Nucleus accumbens (tissue), 56 donors: ENCODE measurements around the gene MKI67.
A peak's percentile ranks its signal among the peaks of the same experiment; 100 is the strongest.
"Not testable (repeated sequence)": the region's sequence is repeated elsewhere in the genome, so short reads cannot be mapped to it uniquely, and the experiment has no call there.

Experiments
- DNase-seq, 56 donors: peaks; one replicate each; lab custom pipeline; 2025; lab: John Stamatoyannopoulos, UW

MKI67 gene, protein sequence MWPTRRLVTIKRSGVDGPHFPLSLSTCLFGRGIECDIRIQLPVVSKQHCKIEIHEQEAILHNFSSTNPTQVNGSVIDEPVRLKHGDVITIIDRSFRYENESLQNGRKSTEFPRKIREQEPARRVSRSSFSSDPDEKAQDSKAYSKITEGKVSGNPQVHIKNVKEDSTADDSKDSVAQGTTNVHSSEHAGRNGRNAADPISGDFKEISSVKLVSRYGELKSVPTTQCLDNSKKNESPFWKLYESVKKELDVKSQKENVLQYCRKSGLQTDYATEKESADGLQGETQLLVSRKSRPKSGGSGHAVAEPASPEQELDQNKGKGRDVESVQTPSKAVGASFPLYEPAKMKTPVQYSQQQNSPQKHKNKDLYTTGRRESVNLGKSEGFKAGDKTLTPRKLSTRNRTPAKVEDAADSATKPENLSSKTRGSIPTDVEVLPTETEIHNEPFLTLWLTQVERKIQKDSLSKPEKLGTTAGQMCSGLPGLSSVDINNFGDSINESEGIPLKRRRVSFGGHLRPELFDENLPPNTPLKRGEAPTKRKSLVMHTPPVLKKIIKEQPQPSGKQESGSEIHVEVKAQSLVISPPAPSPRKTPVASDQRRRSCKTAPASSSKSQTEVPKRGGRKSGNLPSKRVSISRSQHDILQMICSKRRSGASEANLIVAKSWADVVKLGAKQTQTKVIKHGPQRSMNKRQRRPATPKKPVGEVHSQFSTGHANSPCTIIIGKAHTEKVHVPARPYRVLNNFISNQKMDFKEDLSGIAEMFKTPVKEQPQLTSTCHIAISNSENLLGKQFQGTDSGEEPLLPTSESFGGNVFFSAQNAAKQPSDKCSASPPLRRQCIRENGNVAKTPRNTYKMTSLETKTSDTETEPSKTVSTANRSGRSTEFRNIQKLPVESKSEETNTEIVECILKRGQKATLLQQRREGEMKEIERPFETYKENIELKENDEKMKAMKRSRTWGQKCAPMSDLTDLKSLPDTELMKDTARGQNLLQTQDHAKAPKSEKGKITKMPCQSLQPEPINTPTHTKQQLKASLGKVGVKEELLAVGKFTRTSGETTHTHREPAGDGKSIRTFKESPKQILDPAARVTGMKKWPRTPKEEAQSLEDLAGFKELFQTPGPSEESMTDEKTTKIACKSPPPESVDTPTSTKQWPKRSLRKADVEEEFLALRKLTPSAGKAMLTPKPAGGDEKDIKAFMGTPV (N-terminal part only)

DNA sequence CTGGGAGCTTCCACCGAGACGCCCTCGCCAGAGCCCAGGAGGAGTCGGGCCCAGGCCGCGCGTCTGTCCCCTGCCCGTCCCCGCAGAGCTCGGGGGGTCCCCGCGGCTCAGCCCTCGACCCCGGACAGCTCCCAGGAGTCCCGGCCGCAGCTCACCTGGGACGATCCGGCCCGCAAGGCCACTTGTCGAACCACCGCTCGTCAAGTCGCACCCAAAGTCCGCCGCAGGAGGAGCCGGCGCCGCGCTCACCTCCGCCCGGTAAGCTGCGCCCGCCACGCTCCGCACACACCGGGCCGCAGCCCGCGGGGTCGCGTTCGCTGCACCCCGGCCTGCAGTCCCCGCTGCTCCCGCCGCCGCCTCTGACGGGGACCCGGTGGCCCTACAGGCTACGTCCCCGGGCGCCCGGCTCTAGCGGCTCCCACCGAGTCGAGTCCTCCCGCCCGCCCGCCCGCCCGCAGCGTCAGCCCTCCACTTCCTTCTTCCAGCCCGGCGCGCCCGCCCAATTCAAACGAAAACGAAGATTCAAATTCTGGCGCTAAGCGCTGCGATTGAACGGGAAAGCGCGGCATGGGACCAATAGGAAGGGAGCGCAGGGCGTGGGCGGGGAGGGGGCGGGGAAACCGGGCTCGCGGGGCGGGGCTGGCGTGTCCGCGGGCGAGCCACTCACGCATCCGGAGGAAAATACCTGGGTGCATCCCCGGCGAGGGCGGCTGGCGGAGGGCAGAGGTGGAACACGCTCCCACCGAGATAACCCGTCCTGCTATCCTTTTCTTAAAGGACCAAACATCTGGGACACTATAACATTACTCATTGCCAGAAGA lies at the start of gene MKI67:
TSS of gene MKI67 (minus strand) at position 480 of the 821 bp plus-strand sequence. CDS start 756 bp downstream, outside the sequence.
- DNase-seq: peak in 48 of 56 donors; percentile 7 to 80 (median 43)

DNA sequence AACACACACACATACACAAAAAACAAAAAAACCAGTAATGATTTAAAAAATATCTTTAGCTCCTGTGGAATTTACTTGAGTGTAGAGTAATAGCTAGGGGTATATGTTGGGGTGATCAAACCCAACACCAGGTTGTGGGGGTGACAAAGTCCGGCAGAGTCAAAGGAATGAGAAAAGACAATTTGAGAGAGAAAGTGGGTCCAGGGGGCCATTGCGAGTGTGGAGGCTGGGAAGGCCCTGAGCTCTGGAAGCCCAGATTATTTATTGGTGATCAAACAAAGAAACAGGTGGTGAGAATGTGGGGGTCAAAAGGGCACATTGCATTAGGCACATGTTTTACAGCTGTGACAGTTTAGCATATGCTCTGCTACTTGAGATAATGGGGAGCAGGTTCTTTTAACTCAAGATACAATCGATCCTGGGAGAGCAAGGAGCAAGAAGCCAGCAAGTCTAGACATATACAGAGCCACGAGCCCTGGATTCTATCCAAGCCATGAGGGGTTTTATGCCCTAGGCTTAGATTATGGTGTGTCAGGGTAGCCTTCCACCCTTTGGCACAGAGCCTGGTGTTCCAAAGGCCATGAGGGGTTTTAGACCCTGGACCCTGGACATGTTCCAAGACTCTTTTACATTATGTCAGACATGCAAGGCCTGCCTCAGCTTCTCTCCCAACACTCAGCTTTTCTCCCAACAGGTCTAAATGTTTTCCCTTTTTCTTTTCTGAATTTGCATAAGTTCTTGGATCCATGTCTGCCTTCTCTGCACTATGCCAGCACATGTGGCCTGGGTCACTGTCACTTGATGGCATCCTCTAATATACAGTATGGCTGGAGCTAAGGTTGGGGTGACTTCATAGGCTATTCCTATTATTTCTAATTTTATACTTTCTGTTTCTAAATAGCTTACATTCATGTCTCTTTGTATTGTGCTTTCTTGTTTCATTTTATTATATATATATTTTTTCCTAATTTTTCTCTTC lies 48.6 kb upstream of the MKI67 start:
- DNase-seq: no peak

DNA sequence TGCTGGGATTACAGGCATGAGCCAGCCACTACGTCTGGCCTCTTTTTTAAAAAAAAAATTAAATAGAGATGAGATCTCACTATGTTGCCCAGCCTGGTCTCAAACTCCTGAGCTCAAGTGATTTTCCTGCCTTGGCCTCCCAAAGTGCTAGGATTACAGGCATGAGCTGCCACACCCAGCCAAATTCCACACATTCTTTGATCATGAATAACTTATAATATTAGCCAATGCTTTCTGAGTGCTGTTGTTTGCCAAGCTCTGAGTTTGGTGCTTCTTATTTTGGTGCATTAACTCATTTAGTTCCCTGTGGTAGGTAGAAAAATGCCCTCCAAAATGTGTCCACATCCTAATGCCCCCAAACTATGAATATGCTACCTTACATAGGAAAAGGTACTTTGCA lies 47.2 kb upstream of the MKI67 start:
- no peak for DNase-seq

DNA sequence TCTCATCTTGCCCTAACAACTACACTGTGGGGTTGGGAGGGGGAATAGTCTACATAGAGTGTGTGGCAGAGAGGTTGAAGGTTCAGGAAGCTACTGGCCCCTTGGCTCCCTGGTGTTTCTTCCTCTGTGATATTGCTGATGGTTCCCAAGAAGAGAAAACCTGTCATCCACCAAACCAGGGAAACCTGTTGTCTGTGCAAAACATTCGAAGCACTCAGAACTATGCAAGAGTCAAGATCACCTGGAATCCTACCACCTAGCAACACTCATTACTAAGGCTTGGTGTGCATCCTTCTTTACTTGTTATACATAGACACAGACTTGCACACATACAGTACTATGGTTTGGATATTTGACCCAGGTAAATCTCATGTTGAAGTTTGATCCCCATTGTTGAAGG lies 46.5 kb upstream of the MKI67 start:
- DNase-seq: no peak

DNA sequence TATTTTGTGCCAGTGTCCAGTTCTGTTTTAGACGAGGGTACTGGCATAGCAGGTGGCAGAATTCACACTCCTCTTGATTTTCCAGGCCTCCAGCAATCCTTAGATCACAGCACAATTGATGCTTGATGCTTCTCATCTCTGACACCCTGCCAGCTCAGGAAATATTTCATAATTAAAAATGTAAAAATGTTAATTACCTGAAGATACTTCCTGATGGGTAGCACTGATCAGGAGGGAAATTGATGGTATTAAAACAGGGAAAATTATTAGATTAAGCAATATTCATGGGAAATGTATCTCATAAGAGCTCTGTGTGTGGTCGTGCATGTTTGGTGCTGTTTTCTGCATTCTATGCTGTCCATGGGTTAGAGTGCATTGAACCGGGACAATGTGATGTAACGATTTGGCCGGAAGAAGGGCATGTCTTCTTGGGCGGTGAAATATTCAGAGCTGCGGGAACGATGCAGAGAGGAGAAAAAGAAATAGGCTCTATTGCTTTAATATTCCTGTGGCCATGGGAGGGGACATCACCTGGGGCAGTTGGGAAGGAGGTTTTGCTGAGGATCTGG lies 43.7 kb upstream of the MKI67 start:
- DNase-seq: no peak

DNA sequence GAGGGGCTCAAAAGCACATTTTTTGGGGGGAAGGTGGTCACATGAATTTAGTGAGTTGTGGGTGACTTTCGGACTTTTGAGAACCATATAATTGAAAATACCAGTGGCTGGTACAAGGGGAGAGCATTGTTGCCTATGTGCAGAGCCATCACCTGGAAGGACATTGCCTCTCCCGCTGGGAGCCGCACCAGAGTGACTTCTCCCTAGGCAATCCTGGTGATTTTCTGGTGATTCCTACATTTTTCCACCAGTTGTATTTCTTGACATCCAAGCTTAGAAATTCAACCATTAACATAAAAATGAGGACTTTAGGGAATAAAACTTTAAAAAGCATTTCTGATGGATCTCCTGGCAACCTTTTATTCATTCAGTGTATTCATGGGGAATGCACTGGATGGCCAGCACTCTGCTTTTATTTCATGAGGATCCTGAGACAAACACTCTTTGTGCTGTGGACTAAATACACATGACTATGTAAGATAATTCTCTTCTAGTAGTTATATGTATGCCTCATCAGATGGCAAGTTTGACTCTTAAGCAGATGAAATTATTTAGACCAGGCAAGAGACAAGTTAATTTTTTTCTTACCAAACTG lies 41.8 kb upstream of the MKI67 start:
- no peak for DNase-seq

DNA sequence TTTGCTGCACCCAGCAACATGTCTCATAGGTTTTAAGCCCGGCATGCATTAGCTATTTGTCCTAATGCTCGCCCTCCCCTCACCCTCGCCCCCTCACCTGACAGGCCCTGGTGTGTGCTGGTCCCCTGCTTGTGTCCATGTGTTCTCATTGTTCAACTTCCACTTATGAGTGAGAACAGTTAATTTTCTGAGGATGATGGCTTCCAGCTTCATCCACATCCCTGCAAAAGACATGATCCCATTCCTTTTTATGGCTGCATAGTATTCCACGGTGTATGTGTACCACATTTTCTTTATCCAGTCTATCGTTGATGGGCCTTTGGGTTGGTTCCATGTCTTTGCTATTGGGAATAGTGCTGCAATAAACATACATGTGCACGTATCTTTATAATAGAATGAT lies 40.9 kb upstream of the MKI67 start:
- not testable (repeated sequence) for DNase-seq

DNA sequence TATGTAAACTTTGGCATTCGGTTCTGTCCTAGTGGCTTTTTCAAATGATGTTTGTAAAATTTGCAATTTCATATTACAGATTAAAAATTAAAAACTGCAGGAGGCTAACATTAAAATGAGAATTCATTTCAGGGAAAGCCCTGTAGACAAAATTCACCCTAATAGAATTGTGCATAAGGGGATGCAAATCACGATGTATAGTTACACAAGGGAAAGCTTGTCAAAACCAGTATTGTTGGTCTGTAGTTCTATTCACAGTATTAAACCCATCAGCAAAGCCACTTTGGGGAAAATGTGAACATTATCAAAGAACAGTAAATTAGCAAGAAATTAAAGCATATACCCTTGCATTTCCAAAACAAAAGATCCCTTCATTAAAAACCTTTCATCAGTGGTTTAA lies 39.9 kb upstream of the MKI67 start:
- DNase-seq: no peak

DNA sequence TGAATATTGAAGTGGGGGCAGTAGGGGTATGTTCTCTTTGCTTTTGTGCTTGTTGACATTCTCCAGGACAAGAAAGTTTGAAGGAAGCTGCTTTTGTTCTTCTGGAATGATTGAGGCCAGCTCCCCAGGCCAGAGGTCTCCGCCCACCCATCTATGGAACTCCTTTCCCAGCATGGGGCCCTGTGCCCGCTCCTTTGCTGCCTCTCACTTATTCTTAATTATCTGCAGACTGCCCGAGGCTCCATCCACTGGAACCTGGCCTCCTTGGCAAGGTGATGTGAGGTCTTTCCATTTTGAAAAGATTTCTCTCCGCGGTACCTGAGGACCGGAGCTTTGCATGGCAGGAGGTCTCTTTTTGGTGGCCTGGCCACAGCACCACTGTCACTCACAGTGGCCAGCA lies 39.3 kb upstream of the MKI67 start:
- DNase-seq: no peak

DNA sequence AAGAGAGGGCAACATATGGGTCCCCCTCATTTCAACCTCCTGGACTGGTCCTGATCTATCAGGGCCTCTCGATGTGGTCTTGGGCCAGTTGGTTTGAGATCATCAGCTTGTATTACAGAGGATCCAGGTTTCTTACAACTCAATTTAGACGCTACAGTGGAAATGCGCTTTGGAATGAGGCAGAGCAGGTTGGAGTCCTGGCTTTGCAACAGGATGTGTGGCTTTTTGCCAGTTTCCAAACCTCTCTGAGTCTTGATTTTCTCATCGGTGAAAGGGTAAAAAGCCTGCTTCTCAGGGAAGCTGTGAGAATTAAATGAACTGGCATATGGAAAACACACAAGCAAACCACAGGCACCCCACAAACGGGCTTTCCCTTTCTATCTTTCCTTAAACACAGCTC lies 37.5 kb upstream of the MKI67 start:
- DNase-seq: no peak

DNA sequence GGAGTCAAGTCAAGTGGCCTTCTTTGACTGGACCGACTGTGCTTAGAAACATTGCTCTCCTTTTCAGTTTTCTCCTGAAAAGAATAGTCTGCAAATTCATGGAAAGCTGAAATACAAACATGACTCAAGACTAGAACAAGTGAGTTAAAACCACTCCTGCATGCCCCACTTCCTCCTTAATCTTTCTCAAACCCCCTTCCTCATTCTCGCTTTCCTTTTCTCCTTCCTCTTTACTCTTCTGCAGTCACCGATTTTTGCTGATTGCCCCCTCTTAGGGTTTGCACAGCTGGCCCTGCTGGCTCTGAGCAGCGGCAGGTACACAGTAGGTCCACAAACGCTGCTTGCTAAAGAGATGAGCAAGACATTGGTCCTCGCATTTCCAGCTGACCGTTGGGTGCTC lies 34.8 kb upstream of the MKI67 start:
- no peak for DNase-seq

DNA sequence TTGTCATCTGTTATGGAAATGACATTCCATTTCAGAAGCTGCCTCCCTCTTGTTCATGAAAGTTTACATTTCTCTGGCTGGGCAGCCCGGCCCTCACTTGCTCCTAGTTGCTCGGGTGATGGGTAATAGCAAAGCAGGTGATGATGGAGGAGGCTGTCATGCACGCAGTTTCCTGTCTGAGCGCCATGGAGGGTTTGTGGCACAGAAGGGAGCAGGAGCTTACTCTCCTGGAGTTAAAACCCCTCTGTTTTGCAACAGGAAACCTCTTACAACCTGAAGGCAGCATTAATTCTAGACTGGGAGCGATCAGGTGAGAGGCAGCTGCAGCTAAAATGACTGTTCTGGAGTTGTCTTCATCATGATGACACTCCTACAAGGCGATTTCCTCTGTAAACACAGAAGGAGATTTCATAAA lies 34.1 kb upstream of the MKI67 start:
- no peak for DNase-seq

DNA sequence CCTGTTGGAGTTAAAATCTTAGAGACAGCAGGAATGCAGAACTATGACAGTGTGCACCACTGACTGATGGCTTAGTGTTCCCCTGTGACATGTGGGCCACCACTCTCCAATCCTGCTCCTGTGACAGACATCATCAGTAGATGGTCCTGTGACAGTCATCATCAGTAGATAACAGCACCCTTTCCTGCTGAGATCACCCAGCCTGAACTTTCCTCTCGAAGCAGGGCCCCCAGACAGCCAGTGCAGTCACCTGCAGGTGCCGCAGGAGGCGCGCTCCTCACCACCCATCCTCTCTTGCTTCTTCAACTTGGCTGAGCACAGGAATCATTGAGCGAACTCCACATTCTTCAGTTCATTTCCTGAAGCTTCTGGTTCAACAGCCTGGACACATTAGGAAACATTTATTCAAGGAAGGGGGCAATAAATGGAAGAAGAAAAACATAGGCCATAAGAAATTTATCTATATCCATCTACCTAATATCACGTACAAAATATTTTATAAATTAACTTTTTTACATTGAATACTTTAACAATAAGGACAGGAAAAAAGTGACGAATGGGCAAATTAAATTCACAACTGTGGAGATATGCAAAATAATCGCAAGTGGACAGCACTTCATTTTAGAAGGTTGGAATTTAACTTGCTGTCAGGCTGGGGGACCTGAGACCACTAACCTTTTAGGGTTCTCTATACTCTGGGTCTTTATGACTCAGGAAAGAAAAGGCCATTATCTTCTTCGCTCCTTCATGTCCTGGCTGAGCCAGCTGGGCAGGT lies 32.0 kb upstream of the MKI67 start:
- no peak for DNase-seq

DNA sequence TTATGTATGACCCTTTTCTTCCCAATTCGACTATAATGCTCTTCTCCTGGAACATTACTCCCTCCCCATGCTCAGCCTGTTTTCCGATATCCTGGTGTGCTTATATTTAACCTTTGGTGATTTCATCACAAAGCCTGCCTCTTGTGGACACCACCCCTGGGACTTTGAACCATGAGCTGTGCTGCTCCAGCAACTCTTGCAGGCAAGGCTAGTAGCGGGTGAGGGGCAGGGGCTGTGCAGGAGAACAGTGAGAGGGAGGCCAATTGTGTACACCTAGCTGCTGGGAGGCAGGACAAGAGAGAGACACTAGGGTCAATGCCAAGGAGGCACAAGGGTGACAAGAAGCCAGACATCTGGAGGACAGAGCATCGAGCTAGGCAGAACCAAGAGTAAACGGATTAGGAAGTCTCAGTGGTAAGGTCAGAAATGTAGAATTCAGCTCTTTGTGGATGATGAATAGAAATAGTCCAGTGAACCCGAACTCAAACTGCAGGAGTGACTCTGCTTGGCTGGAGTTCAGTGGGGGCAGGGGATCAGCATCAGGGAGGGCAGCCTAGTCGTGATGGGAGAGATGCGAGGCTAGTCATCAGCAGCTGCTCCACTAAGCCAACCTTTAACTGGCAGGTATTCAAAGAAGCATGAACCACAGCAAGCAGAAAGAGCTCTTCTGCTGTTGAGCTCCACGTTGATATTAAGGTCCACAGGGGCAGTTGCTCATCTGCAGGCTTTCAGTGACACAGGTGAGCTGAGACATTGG lies 31.0 kb upstream of the MKI67 start:
- DNase-seq: no peak

DNA sequence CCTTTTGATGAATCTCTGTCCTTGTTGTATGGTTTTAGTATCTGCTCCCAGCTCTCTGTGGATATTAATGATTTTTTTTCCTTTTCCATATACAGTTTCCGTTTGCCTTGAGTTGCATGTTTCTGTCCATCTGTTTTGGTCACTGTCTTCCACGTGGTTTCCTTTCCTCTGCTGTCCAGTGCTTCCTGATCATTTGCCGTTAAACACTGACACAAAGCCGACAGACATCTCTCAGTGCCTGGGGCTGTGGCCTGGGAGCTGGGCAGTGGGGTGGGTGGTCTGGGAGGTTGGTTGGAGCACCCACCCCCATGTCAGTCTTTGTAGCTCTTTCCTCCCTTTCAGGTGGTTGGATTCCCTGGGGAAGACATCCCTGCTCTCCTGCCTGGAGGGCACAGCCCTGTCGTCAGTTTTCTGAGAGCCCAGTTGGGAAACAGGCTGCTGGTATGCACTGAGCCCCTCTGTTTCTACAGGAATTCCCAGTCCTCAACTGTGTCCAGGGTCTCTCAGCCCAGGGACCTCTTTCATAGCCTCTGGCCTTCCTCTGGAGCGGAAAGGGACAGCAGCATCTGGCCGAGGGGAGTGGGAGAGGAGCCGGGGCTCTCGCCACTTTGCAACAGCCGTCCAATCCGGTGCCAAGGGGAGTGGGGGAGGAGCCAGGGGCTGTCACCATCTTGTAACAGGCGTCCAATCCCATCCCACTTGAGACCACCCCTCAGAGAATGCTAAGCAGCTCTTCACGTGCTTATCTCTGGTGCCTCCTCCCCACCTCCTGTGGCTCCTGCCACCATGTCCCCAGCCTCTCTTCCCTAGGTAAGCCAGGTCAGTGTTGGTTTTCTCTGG lies 26.7 kb upstream of the MKI67 start:
- no peak for DNase-seq

DNA sequence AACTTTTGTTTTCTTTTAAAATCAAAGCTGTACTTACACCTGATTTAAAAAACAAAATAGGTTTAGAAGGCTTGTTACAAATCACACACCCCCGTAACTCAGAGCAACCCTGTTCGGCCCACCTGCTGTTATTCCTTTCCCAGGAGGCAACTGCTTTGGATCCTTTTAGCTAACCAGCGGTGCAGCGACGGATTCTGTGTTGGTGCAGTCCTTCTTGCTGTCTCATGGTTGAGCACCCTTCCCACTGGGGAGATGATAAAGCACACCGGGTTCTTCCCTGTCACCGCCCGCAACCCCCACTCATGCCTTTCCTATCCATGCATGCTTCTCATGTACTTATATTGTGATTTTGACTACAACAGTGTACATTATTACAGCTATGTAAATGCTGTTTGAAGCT lies 24.8 kb upstream of the MKI67 start:
- peak in 1 of 56 donors; percentile 6 for DNase-seq
